ENCODE results near the gene FSTL3. TPM values are rescaled to one million over a fixed set of nuclear protein-coding genes. Genes with fewer than 3 reads are reported as not detected.
"Not testable (repeated sequence)": the region's sequence is repeated elsewhere in the genome, so short reads cannot be mapped to it uniquely, and the experiment has no call there.

FSTL3 gene
- total RNA-seq, 1 experiment from 2014 or later: 29.1 TPM

GRCh38 chr19:664913-665443 is 11.2 kb upstream of the FSTL3 start (continued):
- TF ChIP-seq REST (IDR thresholded peaks at IDR 0.05; ENCODE audit: low read depth): no peak
- TF ChIP-seq JUND (IDR thresholded peaks at IDR 0.05): no peak

- H3K4me2 ChIP-seq (ENCODE audit: low read length); RAD21 ChIA-PET (ENCODE audit: low non-redundant PET in 1 of 2, low total read pairs in 2 of 2, uncharacterized antibody in 2 of 2, unreplicated experiment in 2 of 2); H3K36me3 ChIP-seq (ENCODE audit: control insufficient read depth in 1 of 2, insufficient read depth in 2 of 2, low read length in 2 of 2); intact Hi-C loops (cut with micrococcal nuclease); H4K20me1 ChIP-seq (ENCODE audit: insufficient read depth); H3K79me2 ChIP-seq (ENCODE audit: insufficient read depth, low read length); POLR2A ChIA-PET; H3K27me3 ChIP-seq (ENCODE audit: insufficient read depth, low read length); ATAC-seq; DNase-seq (ENCODE audit: low read depth, low spot score); H2AFZ ChIP-seq (ENCODE audit: low read depth, low read length, poor library complexity, severe bottlenecking); H3K9me3 ChIP-seq (ENCODE audit: control insufficient read depth in 1 of 2, insufficient read depth in 1 of 2, low read depth in 1 of 2, low read length in 2 of 2); H3K9ac ChIP-seq (ENCODE audit: low read length); BruUV-seq (replicated peaks); H3K27ac ChIP-seq (ENCODE audit: low read depth, low read length); H3K9me2 ChIP-seq (ENCODE audit: insufficient read depth); H3K4me3 ChIP-seq (replicated peaks in 1 of 2; ENCODE audit: low read depth in 1 of 2, low read length in 2 of 2): not testable (repeated sequence)
- peaks cover 14 to 21% of the 10 kb centered on the region in 2 experiments for H3K4me1 ChIP-seq (ENCODE audit: control insufficient read depth in 1 of 2, insufficient read depth in 2 of 2, low read length in 2 of 2)
- CTCF ChIA-PET: interaction anchor here (1.4 kb wide), 1 partner anchor 67 kb away, joined by 6 read pairs; no protein-coding TSS in a partner anchor
Observed at GRCh38 chr19:666985-667573, 9.1 kb upstream of the FSTL3 start.

GRCh38 chr19:668675-669434 is 7.3 kb upstream of the FSTL3 start:
- H3K27me3 ChIP-seq (ENCODE audit: insufficient read depth, low read length); DNase-seq (ENCODE audit: low read depth, low spot score); BruUV-seq (replicated peaks); intact Hi-C loops (cut with micrococcal nuclease); H4K20me1 ChIP-seq (ENCODE audit: insufficient read depth); H3K36me3 ChIP-seq (ENCODE audit: control insufficient read depth in 1 of 2, insufficient read depth in 2 of 2, low read length in 2 of 2); H3K9me3 ChIP-seq (ENCODE audit: control insufficient read depth in 1 of 2, insufficient read depth in 1 of 2, low read depth in 1 of 2, low read length in 2 of 2); POLR2A ChIA-PET; H3K9ac ChIP-seq (ENCODE audit: low read length); H3K79me2 ChIP-seq (ENCODE audit: insufficient read depth, low read length); H2AFZ ChIP-seq (ENCODE audit: low read depth, low read length, poor library complexity, severe bottlenecking); H3K9me2 ChIP-seq (ENCODE audit: insufficient read depth); ATAC-seq; H3K4me3 ChIP-seq (replicated peaks in 1 of 2; ENCODE audit: low read depth in 1 of 2, low read length in 2 of 2); H3K4me2 ChIP-seq (ENCODE audit: low read length); H3K27ac ChIP-seq (ENCODE audit: low read depth, low read length): not testable (repeated sequence)
- RAD21 ChIA-PET (ENCODE audit: low non-redundant PET in 1 of 2, low total read pairs in 2 of 2, uncharacterized antibody in 2 of 2, unreplicated experiment in 2 of 2): interaction anchor here in 1 of 2 experiments (0.6 kb wide), 1 partner anchor 34 kb away, joined by 3 read pairs; no protein-coding TSS in a partner anchor
- H3K4me1 ChIP-seq (ENCODE audit: control insufficient read depth in 1 of 2, insufficient read depth in 2 of 2, low read length in 2 of 2): peaks cover 9 to 15% of the 10 kb centered on the region in 2 experiments; a peak in 3 of 4 replicates
- CTCF ChIA-PET: interaction anchor here (0.6 kb wide), 1 partner anchor 101 kb away, joined by 4 read pairs; no protein-coding TSS in a partner anchor
